Esophagus muscularis mucosa (tissue), 4 donors: Measurements from ENCODE around the gene TMPRSS11E.

ENCODE experiments used
- EP300 ChIP-seq: sonication (generic); formaldehyde crosslinking; IDR thresholded peaks from one replicate; pipeline ENCODE4 v1.6.1; 2017; ENCODE audit warnings: antibody characterized with exemption
- POLR2AphosphoS5 ChIP-seq, 2 donors: sonication (generic); formaldehyde crosslinking; IDR thresholded peaks; one replicate each; pipeline ENCODE4 v1.6.1; 2017; ENCODE audit warnings: antibody characterized with exemption in 2 of 2
- TF ChIP-seq, protein P1 (sequence below), 3 experiments: fragments of 200-600 bp in 2 of 3; fragments of 450-650 bp in 1 of 3; sonication (generic) in 2 of 3; IDR thresholded peaks; one replicate each; pipeline ENCODE4 v1.5.1; 2017 to 2019; ENCODE audit warnings: antibody characterized with exemption in 3 of 3, mild to moderate bottlenecking in 2 of 3, moderate library complexity in 1 of 3

DNA sequence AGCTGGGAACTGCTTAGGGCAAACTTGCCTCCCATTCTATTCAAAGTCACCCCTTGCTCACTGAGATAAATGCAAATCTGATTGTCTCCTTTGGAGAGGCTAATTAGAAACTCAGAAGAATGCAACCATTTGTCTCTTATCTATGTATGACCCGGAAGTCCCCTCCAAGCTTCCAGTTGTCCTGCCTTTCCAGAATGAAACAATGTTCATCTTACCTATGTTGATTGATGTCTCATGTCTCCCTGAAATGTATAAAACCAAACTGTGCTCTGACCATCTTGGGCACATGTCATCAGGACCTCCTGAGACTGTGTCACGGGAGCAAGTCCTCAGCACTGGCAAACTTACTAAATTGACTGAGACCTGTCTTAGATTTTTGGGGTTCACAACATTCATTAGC, 37.1 kb upstream of the TMPRSS11E start:
- TF ChIP-seq, protein P1, sequence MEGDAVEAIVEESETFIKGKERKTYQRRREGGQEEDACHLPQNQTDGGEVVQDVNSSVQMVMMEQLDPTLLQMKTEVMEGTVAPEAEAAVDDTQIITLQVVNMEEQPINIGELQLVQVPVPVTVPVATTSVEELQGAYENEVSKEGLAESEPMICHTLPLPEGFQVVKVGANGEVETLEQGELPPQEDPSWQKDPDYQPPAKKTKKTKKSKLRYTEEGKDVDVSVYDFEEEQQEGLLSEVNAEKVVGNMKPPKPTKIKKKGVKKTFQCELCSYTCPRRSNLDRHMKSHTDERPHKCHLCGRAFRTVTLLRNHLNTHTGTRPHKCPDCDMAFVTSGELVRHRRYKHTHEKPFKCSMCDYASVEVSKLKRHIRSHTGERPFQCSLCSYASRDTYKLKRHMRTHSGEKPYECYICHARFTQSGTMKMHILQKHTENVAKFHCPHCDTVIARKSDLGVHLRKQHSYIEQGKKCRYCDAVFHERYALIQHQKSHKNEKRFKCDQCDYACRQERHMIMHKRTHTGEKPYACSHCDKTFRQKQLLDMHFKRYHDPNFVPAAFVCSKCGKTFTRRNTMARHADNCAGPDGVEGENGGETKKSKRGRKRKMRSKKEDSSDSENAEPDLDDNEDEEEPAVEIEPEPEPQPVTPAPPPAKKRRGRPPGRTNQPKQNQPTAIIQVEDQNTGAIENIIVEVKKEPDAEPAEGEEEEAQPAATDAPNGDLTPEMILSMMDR (IDR thresholded peaks at IDR 0.05): no peak
- TF ChIP-seq EP300 (no peak), POLR2AphosphoS5 (IDR thresholded peaks at IDR 0.05) (no peak)
